Measurements from ENCODE around the gene HES6.

The HES6 gene

DNA sequence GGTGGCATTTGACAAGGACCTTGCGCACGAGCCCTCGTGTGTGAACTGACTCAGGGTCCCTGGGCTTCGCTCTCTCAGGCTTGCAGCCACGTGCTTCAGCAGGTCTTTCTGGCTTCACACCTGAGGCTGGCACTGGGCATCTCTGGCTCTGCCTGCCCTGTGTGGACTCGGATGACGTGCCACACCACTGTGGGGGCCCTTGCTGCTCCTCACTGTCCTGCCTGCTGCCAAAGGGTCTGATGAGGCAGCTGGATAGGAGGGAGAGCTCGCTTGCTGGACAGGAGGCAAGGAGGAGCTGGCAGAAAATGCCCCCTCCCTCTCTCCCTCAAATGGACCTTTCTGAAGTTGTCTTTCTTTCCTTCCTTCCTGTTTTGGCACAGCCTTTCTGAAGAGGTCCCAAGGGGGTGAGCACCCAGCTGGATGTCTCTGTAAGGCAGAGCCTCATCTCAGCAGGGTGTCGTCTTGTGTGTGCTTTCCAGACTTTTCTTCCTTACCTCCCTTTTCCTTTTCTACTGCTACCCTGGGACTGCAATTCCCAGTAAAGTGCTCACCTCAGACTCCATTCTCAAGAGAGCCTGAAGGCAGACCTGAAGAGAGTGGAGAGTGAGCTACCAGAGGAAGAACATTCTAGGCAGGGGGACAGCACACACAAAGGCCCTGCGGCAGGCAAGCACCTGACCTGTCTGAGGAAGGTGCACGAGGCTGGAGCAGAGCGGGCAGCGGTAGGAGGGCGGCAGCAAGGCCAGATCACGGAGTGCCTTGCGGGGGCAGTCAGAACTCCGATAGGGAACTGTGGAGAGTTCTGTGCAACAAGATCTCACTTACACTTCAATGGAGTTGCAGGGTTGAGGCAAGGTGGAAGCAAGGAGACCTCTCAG, 43.3 kb upstream of the HES6 start:
- Mint-ChIP-seq H3K4me1 (peaks cover 52% of the 10 kb centered on the region), H3K4me3 (peak overlapping the region in 1 of 3 experiments; percentile 56), H3K27me3 (ENCODE audit: low read depth) (peaks cover 3% of the 10 kb centered on the region), H3K36me3 (ENCODE audit: low read depth) (peaks cover 5% of the 10 kb centered on the region), H3K9me3 (no peaks in the 10 kb centered on the region), H3K27ac (no peak overlapping the region)
- TF ChIP-seq, protein P1, sequence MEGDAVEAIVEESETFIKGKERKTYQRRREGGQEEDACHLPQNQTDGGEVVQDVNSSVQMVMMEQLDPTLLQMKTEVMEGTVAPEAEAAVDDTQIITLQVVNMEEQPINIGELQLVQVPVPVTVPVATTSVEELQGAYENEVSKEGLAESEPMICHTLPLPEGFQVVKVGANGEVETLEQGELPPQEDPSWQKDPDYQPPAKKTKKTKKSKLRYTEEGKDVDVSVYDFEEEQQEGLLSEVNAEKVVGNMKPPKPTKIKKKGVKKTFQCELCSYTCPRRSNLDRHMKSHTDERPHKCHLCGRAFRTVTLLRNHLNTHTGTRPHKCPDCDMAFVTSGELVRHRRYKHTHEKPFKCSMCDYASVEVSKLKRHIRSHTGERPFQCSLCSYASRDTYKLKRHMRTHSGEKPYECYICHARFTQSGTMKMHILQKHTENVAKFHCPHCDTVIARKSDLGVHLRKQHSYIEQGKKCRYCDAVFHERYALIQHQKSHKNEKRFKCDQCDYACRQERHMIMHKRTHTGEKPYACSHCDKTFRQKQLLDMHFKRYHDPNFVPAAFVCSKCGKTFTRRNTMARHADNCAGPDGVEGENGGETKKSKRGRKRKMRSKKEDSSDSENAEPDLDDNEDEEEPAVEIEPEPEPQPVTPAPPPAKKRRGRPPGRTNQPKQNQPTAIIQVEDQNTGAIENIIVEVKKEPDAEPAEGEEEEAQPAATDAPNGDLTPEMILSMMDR (IDR thresholded peaks at IDR 0.05; ENCODE audit: unreplicated experiment in 3 of 3), result no peak

DNA sequence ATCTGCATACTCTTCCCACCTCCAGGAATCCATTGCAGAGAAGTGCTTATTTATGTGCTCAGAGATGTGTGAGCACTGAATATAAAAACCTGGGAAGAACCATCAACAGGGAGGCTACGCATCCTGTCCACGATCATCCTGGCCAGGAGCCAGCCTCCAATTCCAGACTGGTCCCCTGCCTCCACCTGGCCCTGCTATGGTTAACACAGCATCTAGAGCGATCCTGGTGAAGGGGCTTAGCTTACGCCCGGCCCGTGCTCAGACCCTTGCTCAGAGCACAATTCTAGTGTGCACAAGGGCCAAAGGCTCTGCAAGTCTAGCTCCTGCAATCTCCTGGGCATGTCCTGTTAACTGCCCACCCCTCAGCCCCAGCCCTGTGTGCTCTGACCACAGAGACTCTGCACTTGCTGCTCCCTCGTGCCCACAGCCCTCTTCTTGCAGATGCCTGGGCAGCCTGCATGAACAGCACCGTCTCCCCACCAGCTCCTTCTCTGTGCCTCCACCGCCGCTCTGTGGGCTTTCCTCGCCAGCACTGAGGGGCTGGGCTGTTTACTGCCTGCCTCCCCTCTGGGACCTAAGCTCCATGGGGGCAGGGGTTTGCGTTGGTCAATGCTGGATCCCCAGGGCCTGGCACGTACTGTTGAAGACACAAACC, 42.1 kb upstream of the HES6 start:
- Mint-ChIP-seq H3K36me3 (ENCODE audit: low read depth) (peaks cover 9% of the 10 kb centered on the region), H3K27me3 (ENCODE audit: low read depth) (peaks cover 3% of the 10 kb centered on the region), H3K4me1 (peaks cover 44% of the 10 kb centered on the region), H3K9me3 (no peaks in the 10 kb centered on the region), H3K4me3 (no peak overlapping the region), H3K27ac (no peak overlapping the region)
- TF ChIP-seq, protein P1 (IDR thresholded peaks at IDR 0.05; ENCODE audit: unreplicated experiment in 3 of 3), result no peak

DNA sequence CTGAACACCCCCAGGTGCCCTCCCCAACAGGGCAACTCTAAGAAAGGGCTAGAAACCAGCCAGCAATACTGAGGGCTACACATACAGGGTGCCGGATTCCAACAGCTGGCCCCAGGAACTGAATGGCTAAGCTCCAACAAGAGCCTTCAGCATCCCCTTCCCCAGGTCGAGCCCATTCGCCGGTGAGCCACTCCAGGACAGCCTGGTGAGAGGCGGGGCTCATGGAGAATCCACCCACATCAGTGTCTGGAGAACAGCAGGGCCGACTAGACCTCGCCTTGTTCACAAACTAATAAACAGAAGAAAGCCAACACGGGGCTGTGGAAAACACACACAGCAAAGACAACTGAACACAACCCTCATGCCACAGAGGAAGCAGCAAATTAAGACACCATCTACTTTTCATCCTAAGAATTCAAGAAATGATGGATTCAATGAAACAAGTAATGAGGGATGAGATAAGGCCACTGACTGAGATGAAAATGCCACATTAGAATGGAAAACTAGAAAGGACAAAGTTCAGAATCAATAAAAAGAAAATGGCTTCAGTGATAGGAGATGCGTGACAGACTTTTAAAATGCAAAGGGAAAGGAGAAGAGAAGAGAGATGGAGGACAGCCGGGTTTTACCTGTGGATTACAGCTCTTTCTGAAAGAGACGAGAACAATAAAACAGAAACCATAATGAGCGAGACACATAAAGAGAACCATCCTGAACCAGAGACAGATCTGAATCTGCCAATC, 40.4 kb upstream of the HES6 start:
- Mint-ChIP-seq H3K27ac (no peak overlapping the region), H3K27me3 (ENCODE audit: low read depth) (peaks cover 3% of the 10 kb centered on the region), H3K9me3 (no peaks in the 10 kb centered on the region), H3K4me1 (peaks cover 27% of the 10 kb centered on the region), H3K4me3 (no peak overlapping the region), H3K36me3 (ENCODE audit: low read depth) (peaks cover 18% of the 10 kb centered on the region)
- TF ChIP-seq, protein P1 (IDR thresholded peaks at IDR 0.05; ENCODE audit: unreplicated experiment in 3 of 3), result no peak

DNA sequence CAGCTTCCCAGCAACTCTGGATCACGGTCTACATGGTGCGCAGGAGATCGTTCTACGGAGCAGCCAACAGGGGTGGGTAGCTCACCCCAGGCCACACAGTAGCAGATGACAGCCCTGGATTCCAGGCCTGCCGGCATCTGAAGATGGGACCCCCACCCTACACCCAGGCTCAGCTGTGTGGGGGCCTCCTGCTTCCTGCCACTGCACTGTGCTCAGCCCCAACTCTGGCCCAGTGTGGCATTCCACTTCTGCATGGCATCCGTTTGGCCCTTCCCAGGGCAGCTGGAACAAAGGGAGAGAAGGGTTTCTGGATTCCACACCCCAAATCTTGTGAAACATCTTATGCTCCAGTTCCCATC, 39.5 kb upstream of the HES6 start:
- H3K27me3 Mint-ChIP-seq (ENCODE audit: low read depth), result peaks cover 3% of the 10 kb centered on the region
- H3K36me3 Mint-ChIP-seq (ENCODE audit: low read depth), result peaks cover 27% of the 10 kb centered on the region
- no peak overlapping the region for H3K4me3 Mint-ChIP-seq
- H3K4me1 Mint-ChIP-seq, result peaks cover 20% of the 10 kb centered on the region
- H3K9me3 Mint-ChIP-seq, result no peaks in the 10 kb centered on the region
- TF ChIP-seq, protein P1 (IDR thresholded peaks at IDR 0.05; ENCODE audit: unreplicated experiment in 3 of 3), result no peak
- H3K27ac Mint-ChIP-seq, result no peak overlapping the region

DNA sequence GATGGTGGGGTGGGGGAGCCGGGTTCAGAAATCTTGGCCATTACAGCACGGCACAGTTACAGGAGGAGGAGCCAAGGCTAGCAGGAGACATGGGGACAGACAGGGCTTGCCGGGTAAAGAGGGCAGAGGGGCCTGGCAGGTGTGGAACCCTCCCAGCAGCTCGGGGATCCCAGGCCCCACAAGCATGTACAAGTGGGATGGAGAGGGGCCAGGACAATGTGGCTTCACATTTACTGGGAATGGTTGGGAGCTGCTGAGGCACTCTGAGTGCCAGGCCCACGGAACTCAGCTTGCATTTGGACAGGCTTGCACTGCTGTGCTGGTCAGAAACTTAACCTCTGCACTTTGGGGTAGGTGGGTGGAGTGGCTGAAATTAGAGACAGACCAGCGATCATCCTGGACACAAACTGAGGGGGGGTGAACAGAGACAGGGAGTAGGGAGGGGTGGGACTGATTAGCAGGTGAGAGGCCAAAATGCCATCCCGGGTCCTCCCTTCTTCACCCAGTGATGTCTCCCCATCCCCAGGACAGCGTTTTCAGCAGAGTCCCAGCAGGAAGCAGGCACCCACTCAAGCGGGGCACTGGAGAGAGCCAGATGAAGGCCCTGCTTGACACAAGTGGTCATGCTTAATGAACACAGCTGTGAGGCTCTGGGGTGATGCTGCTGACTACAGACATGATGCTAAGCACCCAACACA, 38.9 kb upstream of the HES6 start:
- Mint-ChIP-seq H3K36me3 (ENCODE audit: low read depth) (peaks cover 32% of the 10 kb centered on the region), H3K9me3 (no peaks in the 10 kb centered on the region), H3K4me1 (peaks cover 20% of the 10 kb centered on the region), H3K27me3 (ENCODE audit: low read depth) (peaks cover 3% of the 10 kb centered on the region), H3K4me3 (no peak overlapping the region), H3K27ac (no peak overlapping the region)
- TF ChIP-seq, protein P1 (IDR thresholded peaks at IDR 0.05; ENCODE audit: unreplicated experiment in 3 of 3), result no peak

Data from nephron (organoid).